NCI-H2196 treated with DMSO at 0.1 percent for 48 hours (cell line): ENCODE results near the gene ATP6V1C2.
A peak's percentile ranks its signal among the peaks of the same experiment; 100 is the strongest.

Experiments
- DNase-seq: peaks from one replicate; lab custom pipeline; 2025; ENCODE audit not compliant: unreplicated experiment; lab: John Stamatoyannopoulos, UW

The ATP6V1C2 gene

GRCh38 chr2:10721396-10722251 is at the start of gene ATP6V1C2:
Gene ATP6V1C2, plus strand, starts transcription at chr2:10721630. Its CDS starts 1,220 bp downstream, at chr2:10722850.
- peak; percentile 21 for DNase-seq

DNA sequence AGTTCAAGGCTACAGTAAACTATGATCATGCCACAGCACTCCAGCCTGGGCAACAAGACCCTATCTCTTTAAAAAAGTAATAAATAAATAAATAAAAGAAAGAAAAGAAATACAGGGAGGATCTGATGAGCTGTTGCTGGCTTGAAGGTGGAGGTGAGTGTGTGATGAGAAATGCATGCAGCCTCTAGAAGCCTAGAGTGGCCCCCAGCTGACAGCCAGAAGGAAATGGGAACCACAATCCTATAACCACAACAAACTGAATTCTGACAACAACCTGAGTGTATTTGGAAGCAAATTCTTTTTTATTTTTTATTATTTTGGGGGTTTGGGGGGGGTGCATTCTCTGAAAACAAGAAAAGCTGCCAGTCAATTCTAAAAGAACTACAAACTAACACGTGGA is 46.3 kb upstream of the ATP6V1C2 start:
- DNase-seq, result no peak

GRCh38 chr2:10678225-10678624 is 43.2 kb upstream of the ATP6V1C2 start:
- no peak for DNase-seq

DNA sequence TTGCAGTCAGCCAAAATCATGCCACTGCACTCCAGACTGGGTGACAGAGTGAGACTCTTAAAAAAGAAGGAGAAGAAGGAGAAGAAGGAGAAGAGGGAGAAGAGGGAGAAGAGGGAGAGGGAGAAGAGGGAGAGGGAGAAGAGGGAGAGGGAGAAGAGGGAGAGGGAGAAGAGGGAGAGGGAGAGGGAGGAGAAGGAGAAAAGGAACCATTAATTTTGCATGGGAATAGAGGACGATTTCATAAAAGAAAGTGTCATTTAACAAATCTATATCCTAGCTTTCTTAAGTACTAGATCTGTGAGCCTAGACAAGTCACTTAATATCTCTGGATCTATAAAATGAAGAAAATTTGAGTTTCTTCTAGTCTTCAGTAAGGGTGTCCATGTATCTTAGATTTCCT is 41.2 kb upstream of the ATP6V1C2 start:
- no peak for DNase-seq

GRCh38 chr2:10680957-10681356 is 40.5 kb upstream of the ATP6V1C2 start:
- no peak for DNase-seq

- no peak for DNase-seq
Observed at GRCh38 chr2:10686176-10686730, 35.2 kb upstream of the ATP6V1C2 start.

GRCh38 chr2:10688921-10689807 is 32.3 kb upstream of the ATP6V1C2 start:
- no peak for DNase-seq

- no peak for DNase-seq
Observed at GRCh38 chr2:10691521-10691920, 29.9 kb upstream of the ATP6V1C2 start.

GRCh38 chr2:10700078-10700803 is 21.2 kb upstream of the ATP6V1C2 start:
- no peak for DNase-seq

DNA sequence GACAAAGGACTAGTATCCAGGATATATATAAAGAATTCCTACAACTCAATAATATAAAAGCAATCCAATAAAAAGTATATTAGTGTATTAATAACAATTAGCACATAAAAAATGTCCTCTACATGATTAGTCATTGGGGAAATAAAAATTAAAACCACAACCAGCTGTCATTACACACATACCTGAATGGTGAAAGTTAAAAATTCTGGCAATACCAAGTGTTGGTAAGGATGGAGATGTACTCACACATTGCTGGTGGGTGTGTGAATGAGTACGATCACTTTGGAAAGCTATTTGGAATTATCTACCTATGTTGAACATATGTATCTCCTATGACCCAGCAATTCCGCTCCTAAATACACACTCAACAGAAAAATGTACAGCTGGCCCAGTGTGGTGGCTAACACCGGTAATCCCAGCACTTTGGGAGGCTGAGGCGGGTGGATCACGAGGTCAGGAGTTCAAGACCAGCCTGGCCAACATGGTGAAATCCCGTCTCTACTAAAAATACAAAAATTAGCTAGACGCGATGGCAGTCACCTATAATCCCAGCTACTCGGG is 17.3 kb upstream of the ATP6V1C2 start:
- DNase-seq, result no peak

- DNase-seq, result no peak
Observed at GRCh38 chr2:10706033-10706432, 15.4 kb upstream of the ATP6V1C2 start.

DNA sequence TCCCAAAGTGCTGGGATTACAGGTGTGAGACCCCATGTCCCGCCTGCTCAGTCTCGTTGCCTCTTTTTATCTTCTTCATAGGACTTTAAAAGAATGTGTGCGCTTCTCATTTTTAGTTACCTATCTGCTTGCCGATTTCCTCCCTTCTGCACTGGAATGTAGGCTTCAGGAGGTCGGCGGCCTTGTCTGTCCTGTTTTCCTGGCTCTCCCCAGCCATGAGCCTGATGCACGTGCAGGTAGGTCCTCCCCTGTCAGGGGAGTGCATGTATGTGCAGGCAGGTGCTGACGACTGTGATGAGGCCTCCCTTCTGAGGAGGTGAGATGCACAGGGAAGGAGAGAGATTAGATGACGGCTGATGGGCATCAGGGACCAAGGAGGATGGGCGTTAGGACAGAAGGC is 13.6 kb upstream of the ATP6V1C2 start:
- no peak for DNase-seq

DNA sequence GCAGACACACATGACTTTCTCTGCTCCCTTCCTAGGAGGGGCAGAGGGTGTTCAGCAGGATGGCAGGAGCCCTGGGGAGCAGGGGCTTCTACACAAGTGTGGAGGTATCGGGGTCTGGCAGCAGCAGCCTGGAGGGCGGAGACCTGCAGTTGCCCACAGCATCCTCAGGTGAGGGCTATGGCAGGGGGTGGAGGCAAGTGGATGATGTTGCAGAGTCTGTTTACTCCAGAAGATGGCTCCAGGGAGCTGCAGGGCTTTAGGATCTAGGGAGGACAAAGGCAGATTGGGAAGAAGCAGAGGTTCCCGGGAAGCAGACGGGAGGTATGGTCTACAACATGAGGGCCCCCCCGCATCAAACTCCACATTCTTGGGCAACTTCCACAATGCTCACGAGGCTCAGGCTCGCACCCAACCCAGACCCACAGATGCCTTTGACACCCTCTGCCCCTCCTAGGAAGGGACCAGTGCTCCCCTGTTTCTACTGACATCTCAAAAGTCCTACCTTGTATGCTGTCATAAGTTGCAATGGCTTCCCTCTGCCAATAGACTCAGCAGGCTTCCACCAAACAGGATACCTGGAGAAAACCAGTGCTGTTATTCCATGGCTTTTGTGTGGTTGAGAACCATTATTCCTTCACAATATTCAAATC is 12.0 kb upstream of the ATP6V1C2 start:
- DNase-seq, result peak; percentile 13

DNA sequence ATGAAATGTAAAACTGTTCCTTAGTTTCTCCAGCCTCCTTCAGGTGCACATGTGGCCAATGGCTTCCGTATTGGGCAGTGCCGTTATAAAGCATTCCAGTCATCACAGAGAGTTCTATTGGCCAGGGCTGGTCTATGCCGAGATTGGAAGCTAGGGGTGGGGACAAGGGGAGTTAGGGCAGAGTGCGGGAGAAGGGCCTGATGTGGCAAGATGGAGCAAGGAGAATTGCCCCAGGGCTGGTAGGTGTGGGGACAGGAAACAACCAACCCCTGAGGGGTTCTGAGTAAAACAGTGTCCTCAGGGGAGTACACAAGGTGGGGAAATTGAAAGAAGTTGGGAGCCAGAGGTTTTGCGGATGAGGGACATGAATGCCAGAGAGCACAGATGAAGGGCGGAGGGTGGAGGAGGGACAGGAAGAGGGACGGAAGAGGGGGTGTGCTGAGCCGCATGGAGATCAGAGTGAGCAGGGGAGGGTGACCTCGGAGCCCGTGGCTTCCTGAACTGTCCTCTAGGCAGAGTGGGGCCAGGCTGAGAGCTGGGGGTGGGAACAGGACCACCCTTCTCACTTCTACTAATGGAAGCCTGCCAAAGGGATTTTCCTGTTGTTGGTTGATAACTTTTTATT is 9.1 kb upstream of the ATP6V1C2 start:
- DNase-seq, result no peak

GRCh38 chr2:10716581-10716980 is 4.8 kb upstream of the ATP6V1C2 start:
- no peak for DNase-seq

DNA sequence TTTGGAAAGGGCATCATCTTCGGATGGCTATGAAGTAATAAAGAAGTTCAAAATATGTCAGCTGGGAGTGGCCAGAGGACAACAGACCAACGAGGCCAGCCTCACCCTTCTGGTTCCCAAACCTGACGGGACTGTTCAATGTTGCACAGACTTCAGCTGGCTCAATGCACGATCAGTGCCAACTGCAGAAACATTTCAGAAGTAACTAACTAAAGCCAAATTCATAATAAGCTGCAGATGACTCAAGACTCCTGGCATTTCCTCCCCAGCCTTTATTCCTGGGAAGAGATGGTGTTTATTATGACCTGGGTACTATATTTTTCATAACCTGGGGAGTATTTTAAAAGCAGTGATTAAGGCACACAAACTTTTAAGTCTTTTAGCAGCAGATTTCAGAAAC is 3.8 kb upstream of the ATP6V1C2 start:
- DNase-seq, result no peak

DNA sequence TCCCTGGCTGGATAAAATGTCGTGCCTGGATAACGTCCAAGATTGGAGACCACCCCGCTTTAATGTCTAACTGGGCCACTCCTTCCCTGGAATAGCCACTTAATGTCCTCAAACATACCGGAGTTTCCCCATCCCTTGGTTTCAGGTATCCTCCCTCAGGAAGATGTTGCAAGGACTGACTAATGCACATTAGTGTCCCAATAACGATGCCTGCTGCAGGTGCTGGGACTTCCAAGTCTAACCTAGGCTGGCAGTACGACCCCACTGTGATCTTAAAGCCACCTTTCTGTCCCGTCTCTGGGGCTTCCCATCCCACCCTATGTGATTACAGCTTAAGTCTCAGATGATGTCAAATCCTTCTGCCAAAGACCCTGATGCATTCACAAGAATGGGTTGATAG is 1.1 kb upstream of the ATP6V1C2 start:
- DNase-seq, result no peak

DNA sequence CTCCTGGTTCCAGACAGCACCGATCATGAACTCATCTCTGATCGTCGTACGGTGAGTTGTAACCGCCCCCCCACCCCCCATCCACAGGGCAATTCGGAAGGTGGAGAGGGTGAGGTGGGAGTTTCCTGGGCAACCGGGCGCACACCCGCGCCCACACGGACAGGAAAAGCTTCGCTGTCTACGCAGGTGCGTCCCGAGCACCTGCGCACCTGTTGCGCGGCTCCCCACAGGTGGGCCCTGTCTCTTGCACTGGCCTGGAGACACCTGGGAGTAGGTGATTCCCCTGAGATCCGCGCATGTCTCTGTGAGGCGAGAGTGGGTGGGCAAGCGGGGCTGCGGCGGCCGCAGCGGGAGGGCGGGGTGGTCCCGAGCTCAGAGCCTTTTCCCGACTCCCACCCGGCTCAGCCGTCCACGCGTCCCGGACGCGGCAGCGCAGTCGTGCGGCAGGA is 459 bp upstream of the ATP6V1C2 start:
- peak; percentile 29 for DNase-seq

GRCh38 chr2:10722252-10722825 is 909 bp downstream of the ATP6V1C2 start:
- DNase-seq, result no peak
